IPS DF 6.9 (cell line): Measurements from ENCODE around the gene UBR1.
"Not testable (repeated sequence)": the region's sequence is repeated elsewhere in the genome, so short reads cannot be mapped to it uniquely, and the experiment has no call there.

Experiments
- DNase-seq: peaks from one replicate; pipeline ENCODE4 v3.0.0-alpha.2; 2013; ENCODE audit warnings: low read depth, low spot score
- H3K27ac ChIP-seq: one replicate; pipeline ENCODE4 v1.5.1; 2013; ENCODE audit warnings: low read length, control low read depth
- H3K27me3 ChIP-seq: 2 replicates; pipeline ENCODE4 v1.6.1; 2013; ENCODE audit warnings: mild to moderate bottlenecking, low read length; ENCODE audit not compliant: control insufficient read depth, insufficient read depth
- H3K36me3 ChIP-seq: 2 replicates; pipeline ENCODE4 v1.6.1; 2013; ENCODE audit warnings: low read length; ENCODE audit not compliant: control insufficient read depth, insufficient read depth
- H3K4me1 ChIP-seq: 2 replicates; pipeline ENCODE4 v1.6.1; 2013; ENCODE audit warnings: low read length; ENCODE audit not compliant: control insufficient read depth, insufficient read depth
- H3K4me3 ChIP-seq: 2 replicates; pipeline ENCODE4 v1.5.1; 2013; ENCODE audit warnings: mild to moderate bottlenecking, low read length
- H3K9me3 ChIP-seq: 2 replicates; pipeline ENCODE4 v1.6.1; 2013; ENCODE audit warnings: low read length, inconsistent platforms; ENCODE audit not compliant: control insufficient read depth, insufficient read depth
- WGBS: extraction: QIAGEN DNeasy Blood & Tissue Kit; methylation state at CpG from one replicate; pipeline ENCODE4 v1.1.7; 2013; ENCODE audit warnings: mixed read lengths, missing lambda C conversion rate; ENCODE audit not compliant: insufficient read length, insufficient coverage; 5-methylcytosine and 5-hydroxymethylcytosine counted together

Gene UBR1

GRCh38 chr15:43132830-43133429 lies 27.1 kb upstream of the UBR1 start:
- Histone ChIP-seq H3K4me1 (no peaks in the 10 kb centered on the region), H3K27me3 (peaks cover 7% of the 10 kb centered on the region; the same call in 1 of the 2 replicates), H3K36me3 (no peaks in the 10 kb centered on the region), H3K27ac (no peak overlapping the region), H3K4me3 (peak overlapping the region; percentile 84; the same call in 1 of the 2 replicates), H3K9me3 (no peaks in the 10 kb centered on the region)
- no CpG with 5 or more reads among the region's 20 CpGs for WGBS
- no peak for DNase-seq

- Histone ChIP-seq H3K4me3 (no peak overlapping the region), H3K27ac (no peak overlapping the region), H3K4me1 (no peaks in the 10 kb centered on the region), H3K9me3 (no peaks in the 10 kb centered on the region), H3K36me3 (no peaks in the 10 kb centered on the region), H3K27me3 (peaks cover 2% of the 10 kb centered on the region; the same call in 1 of the 2 replicates)
- no peak for DNase-seq
- no CpG with 5 or more reads among the region's 4 CpGs for WGBS
Measured at GRCh38 chr15:43128980-43129335, 23.1 kb upstream of the UBR1 start.

- not testable (repeated sequence) for H3K9me3 ChIP-seq, H3K27me3 ChIP-seq, H3K36me3 ChIP-seq, H3K27ac ChIP-seq, DNase-seq, H3K4me1 ChIP-seq, H3K4me3 ChIP-seq
- no CpG with 5 or more reads among the region's 10 CpGs for WGBS
Measured at GRCh38 chr15:43128174-43128979, 22.5 kb upstream of the UBR1 start.

GRCh38 chr15:43127752-43128151 lies 21.9 kb upstream of the UBR1 start:
- Histone ChIP-seq H3K9me3 (no peaks in the 10 kb centered on the region), H3K4me1 (no peaks in the 10 kb centered on the region; the same call in 1 of the 2 replicates), H3K4me3 (no peak overlapping the region), H3K36me3 (no peaks in the 10 kb centered on the region), H3K27ac (no peak overlapping the region), H3K27me3 (no peaks in the 10 kb centered on the region)
- WGBS = no CpG with 5 or more reads among the region's 2 CpGs
- no peak for DNase-seq

GRCh38 chr15:43126356-43126755 lies 20.5 kb upstream of the UBR1 start:
- no peak overlapping the region for H3K4me3 ChIP-seq
- no CpG with 5 or more reads among the region's 6 CpGs for WGBS
- no peak for DNase-seq
- no peaks in the 10 kb centered on the region for H3K9me3 ChIP-seq
- H3K27ac ChIP-seq = no peak overlapping the region
- no peaks in the 10 kb centered on the region; the same call in 1 of the 2 replicates for H3K27me3 ChIP-seq
- H3K4me1 ChIP-seq = no peaks in the 10 kb centered on the region; the same call in 1 of the 2 replicates
- H3K36me3 ChIP-seq = no peaks in the 10 kb centered on the region

GRCh38 chr15:43125100-43125661 lies 19.3 kb upstream of the UBR1 start:
- H3K27me3 ChIP-seq = peaks cover 1% of the 10 kb centered on the region; the same call in 1 of the 2 replicates
- no CpG with 5 or more reads among the region's 3 CpGs for WGBS
- no peak overlapping the region for H3K4me3 ChIP-seq
- no peak overlapping the region for H3K27ac ChIP-seq
- no peaks in the 10 kb centered on the region for H3K9me3 ChIP-seq
- DNase-seq = no peak
- no peaks in the 10 kb centered on the region for H3K36me3 ChIP-seq
- H3K4me1 ChIP-seq = no peaks in the 10 kb centered on the region; the same call in 1 of the 2 replicates

- peaks cover 1% of the 10 kb centered on the region; the same call in 1 of the 2 replicates for H3K27me3 ChIP-seq
- no CpG with 5 or more reads among the region's 2 CpGs for WGBS
- H3K9me3 ChIP-seq = no peaks in the 10 kb centered on the region
- no peak for DNase-seq
- no peak overlapping the region for H3K27ac ChIP-seq
- no peak overlapping the region for H3K4me3 ChIP-seq
- H3K36me3 ChIP-seq = no peaks in the 10 kb centered on the region
- no peaks in the 10 kb centered on the region; the same call in none of the 2 replicates for H3K4me1 ChIP-seq
Measured at GRCh38 chr15:43121863-43122262, 16.0 kb upstream of the UBR1 start.

GRCh38 chr15:43118829-43119228 lies 13.0 kb upstream of the UBR1 start:
- H3K4me1 ChIP-seq = no peaks in the 10 kb centered on the region; the same call in none of the 2 replicates
- no CpG with 5 or more reads among the region's 2 CpGs for WGBS
- H3K4me3 ChIP-seq = no peak overlapping the region
- H3K27ac ChIP-seq = no peak overlapping the region
- DNase-seq = no peak
- peaks cover 1% of the 10 kb centered on the region; the same call in 1 of the 2 replicates for H3K27me3 ChIP-seq
- no peaks in the 10 kb centered on the region for H3K36me3 ChIP-seq
- H3K9me3 ChIP-seq = no peaks in the 10 kb centered on the region

- Histone ChIP-seq H3K36me3 (no peaks in the 10 kb centered on the region), H3K9me3 (no peaks in the 10 kb centered on the region), H3K27me3 (peaks cover 1% of the 10 kb centered on the region; the same call in 1 of the 2 replicates), H3K27ac (no peak overlapping the region), H3K4me3 (no peak overlapping the region), H3K4me1 (no peaks in the 10 kb centered on the region; the same call in none of the 2 replicates)
- no CpG with 5 or more reads among the region's 1 CpG for WGBS
- no peak for DNase-seq
Measured at GRCh38 chr15:43118286-43118685, 12.4 kb upstream of the UBR1 start.

- Histone ChIP-seq H3K4me1 (no peaks in the 10 kb centered on the region), H3K27ac (no peak overlapping the region), H3K27me3 (no peaks in the 10 kb centered on the region), H3K4me3 (no peak overlapping the region), H3K36me3 (no peaks in the 10 kb centered on the region), H3K9me3 (no peaks in the 10 kb centered on the region)
- no CpG with 5 or more reads among the region's 3 CpGs for WGBS
- DNase-seq = no peak
Measured at GRCh38 chr15:43111354-43111753, 5.5 kb upstream of the UBR1 start.
